H1 (cell line): ENCODE measurements around the gene ITPR3.

Experiments used
- CTCF ChIP-seq, 3 experiments: IDR thresholded peaks; 1 replicate in 2 of 3; 2 replicates in 1 of 3; pipeline versions ENCODE4 v1.5.1 to v1.6.1; 2011; ENCODE audit warnings: low read length in 3 of 3, mild to moderate bottlenecking in 3 of 3, inconsistent platforms in 2 of 3, low read depth in 1 of 3, moderate library complexity in 1 of 3; ENCODE audit not compliant: insufficient read depth in 1 of 3; ENCODE audit errors: control extremely low read depth in 1 of 3
- E2F6 ChIP-seq: IDR thresholded peaks from 2 replicates; pipeline ENCODE4 v1.6.1; 2012; ENCODE audit warnings: inconsistent platforms
- RBBP5 ChIP-seq: IDR thresholded peaks from 2 replicates; pipeline ENCODE4 v1.7.1; 2012; ENCODE audit warnings: low read depth, mild to moderate bottlenecking, inconsistent platforms, low read length, moderate library complexity, borderline replicate concordance
- TCF12 ChIP-seq: IDR thresholded peaks from 2 replicates; pipeline ENCODE4 v1.6.1; 2011; ENCODE audit warnings: low read depth, mild to moderate bottlenecking, low read length
- USF2 ChIP-seq: IDR thresholded peaks from 2 replicates; pipeline ENCODE4 v1.6.1; 2011; ENCODE audit warnings: low read length, improper control_type of control experiment

GRCh38 chr6:33604941-33605854, 15.9 kb upstream of the ITPR3 start:
- no peak for TF ChIP-seq RBBP5
- TF ChIP-seq USF2 = no peak
- no peak for TF ChIP-seq CTCF (IDR thresholded peaks at IDR 0.05; ENCODE audit: control extremely low read depth in 1 of 3, insufficient read depth in 1 of 3, low read depth in 1 of 3, low read length in 3 of 3)
- no peak for TF ChIP-seq E2F6
- TF ChIP-seq TCF12 = no peak
